ENCODE results near the gene OVCH1. TPM values are rescaled to one million over a fixed set of nuclear protein-coding genes. Genes with fewer than 3 reads are reported as not detected.
"Not testable (repeated sequence)": the region's sequence is repeated elsewhere in the genome, so short reads cannot be mapped to it uniquely, and the experiment has no call there.

Gene OVCH1
- total RNA-seq, 1 donor from 2014 or later: not detected

GRCh38 chr12:29416748-29417147 lies 80.7 kb downstream of the OVCH1 start:
- H3K4me1 Mint-ChIP-seq: no peaks in the 10 kb centered on the region
- no peak overlapping the region for H3K4me3 Mint-ChIP-seq

GRCh38 chr12:29415111-29415510 lies 82.4 kb downstream of the OVCH1 start:
- peaks cover 19% of the 10 kb centered on the region for H3K27me3 Mint-ChIP-seq
- H3K9me3 Mint-ChIP-seq: no peaks in the 10 kb centered on the region
- H3K4me1 Mint-ChIP-seq: no peaks in the 10 kb centered on the region
- no peak overlapping the region for H3K4me3 Mint-ChIP-seq
- no peaks in the 10 kb centered on the region for H3K36me3 Mint-ChIP-seq (ENCODE audit: low read depth)
- DNase-seq: no peak
- intact Hi-C loops (cut with micrococcal nuclease): no loop called here
- H3K27ac Mint-ChIP-seq: no peak overlapping the region

More at GRCh38 chr12:29416748-29417147, 80.7 kb downstream of the OVCH1 start:
- H3K9me3 Mint-ChIP-seq: no peaks in the 10 kb centered on the region
- H3K27me3 Mint-ChIP-seq: peaks cover 19% of the 10 kb centered on the region
- H3K27ac Mint-ChIP-seq: no peak overlapping the region
- intact Hi-C loops (cut with micrococcal nuclease): no loop called here
- H3K36me3 Mint-ChIP-seq (ENCODE audit: low read depth): no peaks in the 10 kb centered on the region
- DNase-seq: no peak

- H3K4me1 Mint-ChIP-seq: no peaks in the 10 kb centered on the region
- no peaks in the 10 kb centered on the region for H3K9me3 Mint-ChIP-seq
- H3K4me3 Mint-ChIP-seq: no peak overlapping the region
- no peaks in the 10 kb centered on the region for H3K36me3 Mint-ChIP-seq (ENCODE audit: low read depth)
- intact Hi-C loops (cut with micrococcal nuclease): no loop called here
- peaks cover 19% of the 10 kb centered on the region for H3K27me3 Mint-ChIP-seq
- no peak for DNase-seq
- no peak overlapping the region for H3K27ac Mint-ChIP-seq
These were observed 83.1 kb downstream of the OVCH1 start for GRCh38 chr12:29414368-29414767.

- no peaks in the 10 kb centered on the region for H3K36me3 Mint-ChIP-seq (ENCODE audit: low read depth)
- H3K4me3 Mint-ChIP-seq: no peak overlapping the region
- DNase-seq: no peak
- intact Hi-C loops (cut with micrococcal nuclease): no loop called here
- no peaks in the 10 kb centered on the region for H3K9me3 Mint-ChIP-seq
- no peak overlapping the region for H3K27ac Mint-ChIP-seq
- peaks cover 30% of the 10 kb centered on the region for H3K27me3 Mint-ChIP-seq
- H3K4me1 Mint-ChIP-seq: no peaks in the 10 kb centered on the region
These were observed 91.9 kb downstream of the OVCH1 start for GRCh38 chr12:29405561-29405960.

GRCh38 chr12:29403991-29404390 lies 93.5 kb downstream of the OVCH1 start:
- Mint-ChIP-seq H3K4me1 (no peaks in the 10 kb centered on the region), H3K27ac (no peak overlapping the region)
- intact Hi-C loops (cut with micrococcal nuclease): no loop called here

GRCh38 chr12:29402437-29402836 lies 95.0 kb downstream of the OVCH1 start:
- no peaks in the 10 kb centered on the region for H3K36me3 Mint-ChIP-seq (ENCODE audit: low read depth)
- no peak overlapping the region for H3K4me3 Mint-ChIP-seq
- H3K4me1 Mint-ChIP-seq: no peaks in the 10 kb centered on the region
- no peaks in the 10 kb centered on the region for H3K9me3 Mint-ChIP-seq
- no peak for DNase-seq
- peaks cover 30% of the 10 kb centered on the region for H3K27me3 Mint-ChIP-seq
- H3K27ac Mint-ChIP-seq: no peak overlapping the region
- intact Hi-C loops (cut with micrococcal nuclease): no loop called here

More at GRCh38 chr12:29403991-29404390, 93.5 kb downstream of the OVCH1 start:
- DNase-seq: no peak
- Mint-ChIP-seq H3K36me3 (ENCODE audit: low read depth) (no peaks in the 10 kb centered on the region), H3K27me3 (peaks cover 30% of the 10 kb centered on the region), H3K4me3 (no peak overlapping the region), H3K9me3 (no peaks in the 10 kb centered on the region)

GRCh38 chr12:29398495-29398894 lies 99.0 kb downstream of the OVCH1 start:
- H3K4me3 Mint-ChIP-seq: no peak overlapping the region
- no peaks in the 10 kb centered on the region for H3K4me1 Mint-ChIP-seq
- H3K36me3 Mint-ChIP-seq (ENCODE audit: low read depth): no peaks in the 10 kb centered on the region
- no peak overlapping the region for H3K27ac Mint-ChIP-seq
- DNase-seq: no peak
- no peaks in the 10 kb centered on the region for H3K9me3 Mint-ChIP-seq
- peaks cover 27% of the 10 kb centered on the region for H3K27me3 Mint-ChIP-seq
- intact Hi-C loops (cut with micrococcal nuclease): no loop called here

GRCh38 chr12:29396774-29397173 lies 100.7 kb downstream of the OVCH1 start:
- intact Hi-C loops (cut with micrococcal nuclease): no loop called here
- Mint-ChIP-seq H3K9me3 (no peaks in the 10 kb centered on the region), H3K27me3 (peaks cover 15% of the 10 kb centered on the region), H3K4me3 (no peak overlapping the region), H3K4me1 (no peaks in the 10 kb centered on the region), H3K36me3 (ENCODE audit: low read depth) (no peaks in the 10 kb centered on the region), H3K27ac (no peak overlapping the region)
- no peak for DNase-seq

GRCh38 chr12:29395356-29395755 lies 102.1 kb downstream of the OVCH1 start:
- DNase-seq: no peak
- H3K9me3 Mint-ChIP-seq: peaks cover 6% of the 10 kb centered on the region
- intact Hi-C loops (cut with micrococcal nuclease): no loop called here
- H3K27ac Mint-ChIP-seq: no peak overlapping the region
- H3K36me3 Mint-ChIP-seq (ENCODE audit: low read depth): peaks cover 2% of the 10 kb centered on the region
- H3K4me3 Mint-ChIP-seq: no peak overlapping the region
- peaks cover 10% of the 10 kb centered on the region for H3K4me1 Mint-ChIP-seq
- peaks cover 6% of the 10 kb centered on the region for H3K27me3 Mint-ChIP-seq

GRCh38 chr12:29390419-29390818 lies 107.1 kb downstream of the OVCH1 start:
- H3K9me3 Mint-ChIP-seq: peaks cover 12% of the 10 kb centered on the region
- intact Hi-C loops (cut with micrococcal nuclease): loop anchor here (1.0 kb wide), 1 partner anchor 9 kb away; the partner anchor contains the start of gene ERGIC2
- peak; percentile 82 for DNase-seq
- H3K36me3 Mint-ChIP-seq (ENCODE audit: low read depth); H3K27me3 Mint-ChIP-seq: not testable (repeated sequence)
- peak overlapping the region; percentile 52 for H3K4me3 Mint-ChIP-seq
- H3K27ac Mint-ChIP-seq: peak overlapping the region; percentile 91
- peaks cover 15% of the 10 kb centered on the region for H3K4me1 Mint-ChIP-seq

- Mint-ChIP-seq H3K27me3 (no peaks in the 10 kb centered on the region), H3K4me1 (peaks cover 15% of the 10 kb centered on the region), H3K4me3 (no peak overlapping the region), H3K36me3 (ENCODE audit: low read depth) (peaks cover 4% of the 10 kb centered on the region), H3K27ac (peak overlapping the region; percentile 91), H3K9me3 (peaks cover 12% of the 10 kb centered on the region)
- intact Hi-C loops (cut with micrococcal nuclease): loop anchor here (10.0 kb wide), 1 partner anchor 1935 kb away; the partner anchor contains the start of gene SINHCAF
- DNase-seq: no peak
These were observed 108.1 kb downstream of the OVCH1 start for GRCh38 chr12:29389295-29389919.

- H3K4me3 Mint-ChIP-seq; H3K36me3 Mint-ChIP-seq (ENCODE audit: low read depth); H3K27ac Mint-ChIP-seq; H3K9me3 Mint-ChIP-seq; H3K27me3 Mint-ChIP-seq: not testable (repeated sequence)
- peak; percentile 47 for DNase-seq
- intact Hi-C loops (cut with micrococcal nuclease): loop anchor here (10.0 kb wide), 1 partner anchor 1939 kb away; the partner anchor contains the start of gene SINHCAF
- peaks cover 22% of the 10 kb centered on the region for H3K4me1 Mint-ChIP-seq
These were observed 111.3 kb downstream of the OVCH1 start for GRCh38 chr12:29386084-29386680.

GRCh38 chr12:29385194-29385593 lies 112.3 kb downstream of the OVCH1 start:
- not testable (repeated sequence) for DNase-seq; H3K36me3 Mint-ChIP-seq (ENCODE audit: low read depth); H3K9me3 Mint-ChIP-seq; H3K4me3 Mint-ChIP-seq; H3K27ac Mint-ChIP-seq; H3K27me3 Mint-ChIP-seq
- H3K4me1 Mint-ChIP-seq: peaks cover 17% of the 10 kb centered on the region
- intact Hi-C loops (cut with micrococcal nuclease): loop anchor here (10.0 kb wide), 1 partner anchor 1940 kb away; the partner anchor contains the start of gene SINHCAF

- H3K27me3 Mint-ChIP-seq: no peaks in the 10 kb centered on the region
- intact Hi-C loops (cut with micrococcal nuclease): loop anchor here (5.0 to 10.0 kb wide), 3 partner anchors 35 to 1943 kb away; partner anchors contain the start of genes IPO8 and SINHCAF
- H3K4me3 Mint-ChIP-seq: peak overlapping the region; percentile 96
- no peak overlapping the region for H3K27ac Mint-ChIP-seq
- no peak for DNase-seq
- H3K36me3 Mint-ChIP-seq (ENCODE audit: low read depth): peaks cover 7% of the 10 kb centered on the region
- H3K9me3 Mint-ChIP-seq: no peaks in the 10 kb centered on the region
- peaks cover 30% of the 10 kb centered on the region for H3K4me1 Mint-ChIP-seq
These were observed 115.2 kb downstream of the OVCH1 start for GRCh38 chr12:29382251-29382650.
